Colonic mucosa (tissue), 4 donors: ENCODE measurements around the gene MMP2. TPM values are rescaled to one million over a fixed set of nuclear protein-coding genes. Genes with fewer than 3 reads are reported as not detected.

Experiments used
- DNase-seq: peaks from one replicate; pipeline ENCODE4 v3.0.0-alpha.2; 2020
- H3K27ac ChIP-seq: fragments of 200-600 bp; one replicate; pipeline ENCODE4 v1.8.0; 2021
- H3K27me3 ChIP-seq: fragments of 200-600 bp; one replicate; pipeline ENCODE4 v1.8.0; 2021
- H3K36me3 ChIP-seq: fragments of 200-600 bp; one replicate; pipeline ENCODE4 v1.8.0; 2021
- H3K4me1 ChIP-seq: fragments of 200-600 bp; one replicate; pipeline ENCODE4 v1.8.0; 2021; ENCODE audit warnings: mild to moderate bottlenecking
- H3K4me3 ChIP-seq: fragments of 200-600 bp; one replicate; pipeline ENCODE4 v1.8.0; 2021
- H3K9ac ChIP-seq, 2 donors: one replicate each; pipeline ENCODE4 v1.7.0; 2013; ENCODE audit warnings: control low read depth in 2 of 2, low read depth in 2 of 2, low read length in 2 of 2
- H3K9me3 ChIP-seq: fragments of 200-600 bp; one replicate; pipeline ENCODE4 v1.8.0; 2021
- intact Hi-C: fragments of 100-400 bp; cut with DNase I; formaldehyde crosslinking; loops from one replicate; pipeline ENCODE4 v1.14.1; 2022
- total RNA-seq, 2 donors: library from RNA; stranded (reverse); fragmentation: NEBNext Ultra II Directional in 1 of 2; extraction: Animal tissue kit (Norgen Biotek cat#: 25700) in 1 of 2; gene quantifications; one replicate each; pipeline ENCODE4 v1.2.1, GENCODE V29; 2021
- TF ChIP-seq, protein P1 (sequence below): fragments of 200-600 bp; IDR thresholded peaks from one replicate; pipeline ENCODE4 v1.8.0; 2022; ENCODE audit warnings: antibody characterized with exemption, mild to moderate bottlenecking
- donor health status: healthy.
- donor health status: DM: no; HTN: no; CAD: no.
- donor health status: DM: no; HTN: no; CAD: no.

MMP2 gene
- total RNA-seq, 2 donors from 2014 or later: 32.8 to 101 TPM

DNA sequence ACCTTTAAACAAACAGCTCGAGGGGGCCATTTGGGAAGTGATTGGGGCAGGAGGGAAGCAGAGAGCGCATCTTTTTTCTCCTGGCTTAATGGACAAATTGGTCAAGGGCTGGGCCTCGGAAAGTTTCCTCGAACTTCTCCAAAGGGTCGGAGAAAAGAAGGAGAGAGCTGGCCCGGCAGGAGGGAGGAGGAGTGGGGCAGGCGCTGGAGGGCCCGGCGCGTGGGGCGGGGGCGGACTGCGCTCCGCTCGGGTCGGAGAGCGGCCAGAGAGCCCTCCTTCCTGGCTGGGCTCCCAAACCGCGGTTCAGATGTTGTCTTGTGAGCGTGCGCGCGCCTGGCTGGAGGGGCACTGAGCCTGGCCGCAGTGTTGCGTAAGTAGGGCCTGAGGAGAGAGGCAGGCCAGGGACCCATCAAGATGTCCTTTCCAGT, 1.2 kb downstream of the MMP2 start:
- TF ChIP-seq, protein P1, sequence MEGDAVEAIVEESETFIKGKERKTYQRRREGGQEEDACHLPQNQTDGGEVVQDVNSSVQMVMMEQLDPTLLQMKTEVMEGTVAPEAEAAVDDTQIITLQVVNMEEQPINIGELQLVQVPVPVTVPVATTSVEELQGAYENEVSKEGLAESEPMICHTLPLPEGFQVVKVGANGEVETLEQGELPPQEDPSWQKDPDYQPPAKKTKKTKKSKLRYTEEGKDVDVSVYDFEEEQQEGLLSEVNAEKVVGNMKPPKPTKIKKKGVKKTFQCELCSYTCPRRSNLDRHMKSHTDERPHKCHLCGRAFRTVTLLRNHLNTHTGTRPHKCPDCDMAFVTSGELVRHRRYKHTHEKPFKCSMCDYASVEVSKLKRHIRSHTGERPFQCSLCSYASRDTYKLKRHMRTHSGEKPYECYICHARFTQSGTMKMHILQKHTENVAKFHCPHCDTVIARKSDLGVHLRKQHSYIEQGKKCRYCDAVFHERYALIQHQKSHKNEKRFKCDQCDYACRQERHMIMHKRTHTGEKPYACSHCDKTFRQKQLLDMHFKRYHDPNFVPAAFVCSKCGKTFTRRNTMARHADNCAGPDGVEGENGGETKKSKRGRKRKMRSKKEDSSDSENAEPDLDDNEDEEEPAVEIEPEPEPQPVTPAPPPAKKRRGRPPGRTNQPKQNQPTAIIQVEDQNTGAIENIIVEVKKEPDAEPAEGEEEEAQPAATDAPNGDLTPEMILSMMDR: no peak
- H3K9ac ChIP-seq: peak overlapping the region; percentile 29 to 43
- H3K4me1 ChIP-seq: no peaks in the 10 kb centered on the region
- peak overlapping the region; percentile 24 for H3K27ac ChIP-seq
- intact Hi-C loops: no loop called here
- no peaks in the 10 kb centered on the region for H3K9me3 ChIP-seq
- H3K4me3 ChIP-seq: peak overlapping the region; percentile 27
- peak; percentile 68 for DNase-seq
- no peaks in the 10 kb centered on the region for H3K36me3 ChIP-seq
- peaks cover 11% of the 10 kb centered on the region for H3K27me3 ChIP-seq

DNA sequence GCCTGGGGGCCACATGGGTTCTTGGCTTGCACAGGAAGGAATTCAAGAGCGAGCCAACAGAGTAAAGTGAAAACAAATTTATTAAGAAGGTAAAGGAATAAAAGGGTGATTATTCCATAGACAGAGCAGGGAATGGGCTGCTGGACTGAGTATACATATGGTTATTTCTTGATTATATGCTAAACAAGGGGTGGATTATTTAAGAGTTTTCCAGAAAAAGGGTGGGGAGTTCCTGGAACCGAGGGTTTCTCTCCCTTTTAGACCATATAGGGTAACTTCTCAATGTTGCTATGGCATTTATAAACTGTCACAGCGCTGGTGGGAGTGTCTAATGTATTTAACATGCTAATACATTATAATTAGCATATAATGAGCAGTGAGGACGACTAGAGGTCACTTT, 2.0 kb downstream of the MMP2 start:
- H3K4me1 ChIP-seq: no peaks in the 10 kb centered on the region
- peak overlapping the region; percentile 27 for H3K4me3 ChIP-seq
- intact Hi-C loops: no loop called here
- no peak overlapping the region for H3K9ac ChIP-seq
- no peaks in the 10 kb centered on the region for H3K9me3 ChIP-seq
- H3K27ac ChIP-seq: peak overlapping the region; percentile 24
- DNase-seq: no peak
- TF ChIP-seq, protein P1: no peak
- no peaks in the 10 kb centered on the region for H3K36me3 ChIP-seq
- H3K27me3 ChIP-seq: peaks cover 11% of the 10 kb centered on the region

DNA sequence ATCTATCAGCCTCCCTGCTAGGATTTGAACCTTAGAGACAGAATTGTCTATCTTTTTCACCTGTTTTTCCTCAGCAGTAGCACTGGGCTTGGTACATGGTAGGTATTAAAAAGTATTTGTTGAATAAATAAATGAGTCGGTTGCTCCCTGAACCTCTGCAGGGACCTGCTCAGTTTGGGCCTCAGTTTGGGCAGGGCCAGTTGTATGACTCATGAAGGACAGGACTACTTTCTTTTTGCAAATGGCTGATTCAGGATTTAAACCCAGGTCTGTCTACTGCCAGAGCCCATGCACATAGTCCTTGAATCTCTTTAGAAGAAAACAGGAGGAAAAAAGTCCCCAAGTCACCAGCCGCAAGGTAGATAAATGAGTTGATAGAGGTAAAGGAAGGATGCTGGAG, 3.1 kb downstream of the MMP2 start:
- Histone ChIP-seq H3K9ac (no peak overlapping the region), H3K27ac (no peak overlapping the region)

DNA sequence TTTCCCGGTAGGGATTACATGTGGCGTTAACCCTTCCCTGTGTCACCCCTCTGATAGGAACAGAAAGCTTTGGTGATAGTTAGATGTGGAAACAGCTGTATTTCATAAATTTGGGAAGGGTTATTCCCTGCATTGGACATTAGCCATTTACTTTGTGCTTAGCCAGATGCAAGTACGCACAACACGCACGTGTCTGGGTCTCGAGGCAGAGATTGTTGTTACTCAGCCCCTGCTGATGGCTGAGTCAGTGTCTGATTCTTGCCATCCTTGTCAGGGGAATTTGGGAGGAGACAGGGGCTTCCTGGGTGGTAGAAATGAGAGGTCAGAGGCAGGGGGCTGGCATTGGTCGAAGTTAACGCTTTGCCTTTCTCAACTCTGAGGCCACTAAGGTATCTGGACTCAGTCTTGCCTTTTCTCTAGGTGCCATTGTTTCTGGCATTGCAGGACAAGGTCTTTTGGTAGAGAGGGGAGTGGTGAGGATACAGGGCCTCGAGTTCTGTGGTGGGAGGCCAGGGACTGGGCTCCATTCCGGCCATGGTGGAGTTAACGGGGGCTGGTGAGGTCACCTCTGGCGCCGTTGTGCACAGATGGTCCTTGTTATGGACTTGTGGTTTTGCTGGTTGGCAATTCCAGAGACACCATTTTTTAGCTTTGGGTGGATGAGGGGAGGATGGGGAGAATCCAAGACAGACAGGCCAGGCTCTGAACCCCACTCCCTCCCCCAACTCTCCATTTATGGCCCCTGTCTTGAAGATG, 8.2 kb downstream of the MMP2 start:
- no peaks in the 10 kb centered on the region for H3K4me1 ChIP-seq
- no peak overlapping the region for H3K9ac ChIP-seq
- H3K27me3 ChIP-seq: no peaks in the 10 kb centered on the region
- H3K4me3 ChIP-seq: no peak overlapping the region
- no peak overlapping the region for H3K27ac ChIP-seq
- intact Hi-C loops: no loop called here
- H3K9me3 ChIP-seq: no peaks in the 10 kb centered on the region
- H3K36me3 ChIP-seq: no peaks in the 10 kb centered on the region
- TF ChIP-seq, protein P1: no peak
- DNase-seq: no peak

More for the DNA sequence above, 3.1 kb downstream of the MMP2 start:
- no peaks in the 10 kb centered on the region for H3K9me3 ChIP-seq
- intact Hi-C loops: no loop called here
- no peak for DNase-seq
- TF ChIP-seq, protein P1: no peak
- H3K4me1 ChIP-seq: no peaks in the 10 kb centered on the region
- H3K4me3 ChIP-seq: no peak overlapping the region
- peaks cover 11% of the 10 kb centered on the region for H3K27me3 ChIP-seq
- H3K36me3 ChIP-seq: no peaks in the 10 kb centered on the region

DNA sequence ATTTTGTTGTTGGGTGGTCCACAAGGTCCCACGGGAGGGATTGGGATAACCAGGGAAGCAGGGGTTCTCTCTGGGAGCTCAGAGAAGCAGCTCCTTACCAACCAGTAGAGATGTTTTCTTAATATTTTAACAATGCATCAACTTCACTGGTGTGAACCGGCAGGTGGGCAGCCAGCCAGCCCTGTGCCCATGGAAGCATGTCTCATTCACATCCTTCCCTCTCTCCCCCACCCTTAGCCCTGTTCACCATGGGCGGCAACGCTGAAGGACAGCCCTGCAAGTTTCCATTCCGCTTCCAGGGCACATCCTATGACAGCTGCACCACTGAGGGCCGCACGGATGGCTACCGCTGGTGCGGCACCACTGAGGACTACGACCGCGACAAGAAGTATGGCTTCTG, 9.3 kb downstream of the MMP2 start:
- Histone ChIP-seq H3K4me1 (no peaks in the 10 kb centered on the region), H3K36me3 (no peaks in the 10 kb centered on the region), H3K9me3 (no peaks in the 10 kb centered on the region), H3K27ac (no peak overlapping the region), H3K4me3 (no peak overlapping the region), H3K27me3 (no peaks in the 10 kb centered on the region), H3K9ac (no peak overlapping the region)
- TF ChIP-seq, protein P1: no peak
- intact Hi-C loops: no loop called here
- DNase-seq: no peak
